ENCODE data around the gene NR2F1-AS1.
A peak's percentile ranks its signal among the peaks of the same experiment; 100 is the strongest.

The NR2F1-AS1 gene

GRCh38 chr5:93384995-93385394 is 196.0 kb downstream of the NR2F1-AS1 start:
- no peak for DNase-seq (ENCODE audit: low read depth)

GRCh38 chr5:93384026-93384425 is 197.0 kb downstream of the NR2F1-AS1 start:
- DNase-seq (ENCODE audit: low read depth): no peak

- DNase-seq (ENCODE audit: low read depth): no peak
These were observed 198.7 kb downstream of the NR2F1-AS1 start for GRCh38 chr5:93382188-93382825.

- no peak for DNase-seq (ENCODE audit: low read depth)
These were observed 200.0 kb downstream of the NR2F1-AS1 start for GRCh38 chr5:93381057-93381456.

- peak; percentile 21 for DNase-seq (ENCODE audit: low read depth)
These were observed 202.9 kb downstream of the NR2F1-AS1 start for GRCh38 chr5:93378073-93378472.

- DNase-seq (ENCODE audit: low read depth): no peak
These were observed 209.1 kb downstream of the NR2F1-AS1 start for GRCh38 chr5:93371893-93372292.

GRCh38 chr5:93364378-93364777 is 216.6 kb downstream of the NR2F1-AS1 start:
- no peak for DNase-seq (ENCODE audit: low read depth)

- DNase-seq (ENCODE audit: low read depth): no peak
These were observed 220.5 kb downstream of the NR2F1-AS1 start for GRCh38 chr5:93360436-93361088.

- no peak for DNase-seq (ENCODE audit: low read depth)
These were observed 221.1 kb downstream of the NR2F1-AS1 start for GRCh38 chr5:93359960-93360305.
